HepG2 (cell line): ENCODE results near the gene DPH2. TPM values are rescaled to one million over a fixed set of nuclear protein-coding genes. Genes with fewer than 3 reads are reported as not detected.

Source experiments
- ATAC-seq: fragments of 200-7000 bp; cut with Tn5 transposase; 3 replicates; pipeline ENCODE4 v1.9.1; 2020; ENCODE audit warnings: mild to moderate bottlenecking, moderate library complexity
- BruUV-seq: library from RNA; stranded (reverse); fragments of 400-500 nt; replicated peaks from 2 replicates; lab custom pipeline; 2021; lab: Mats Ljungman, UMichigan
- CTCF ChIA-PET: fragments of 300-600 bp; formaldehyde crosslinking; extraction: SDS; loops from one replicate; lab custom pipeline; 2021; ENCODE audit warnings: low total read pairs, inconsistent platforms, low intra/inter-chr PET ratio; lab: Yijun Ruan, JAX
- POLR2A ChIA-PET: fragments of 350-600 bp; sonication (Branson Sonifier 250); formaldehyde crosslinking; loops from one replicate; lab custom pipeline; 2020; ENCODE audit warnings: antibody characterized with exemption, inconsistent platforms; lab: Yijun Ruan, JAX
- DNase-seq: peaks from one replicate; pipeline ENCODE4 v3.0.0-alpha.2; 2015; ENCODE audit warnings: low spot score
- FAIRE-seq: peaks from 3 replicates; lab custom pipeline; 2011; peaks lifted over from hg19 to GRCh38; lab: Jason Lieb, UNC
- H2AFZ ChIP-seq: one replicate; pipeline ENCODE4 v1.6.1; 2011; ENCODE audit warnings: low read length, inconsistent platforms
- H3K27ac ChIP-seq: fragments of 300-600 bp; 3 replicates; pipeline ENCODE4 v1.8.0; 2011; ENCODE audit warnings: mixed run types, mild to moderate bottlenecking, mixed read lengths, low read length, inconsistent platforms; ENCODE audit not compliant: insufficient read depth; ENCODE audit errors: extremely low read length
- H3K27me3 ChIP-seq, 2 experiments: fragments of 200-600 bp in 1 of 2; 2 replicates in 1 of 2; 3 replicates in 1 of 2; pipeline versions ENCODE4 v1.6.0 to v1.8.0; 2011; ENCODE audit warnings: low read length in 2 of 2, mild to moderate bottlenecking in 2 of 2, moderate library complexity in 2 of 2, inconsistent platforms in 1 of 2; ENCODE audit not compliant: insufficient read depth in 2 of 2, control insufficient read depth in 1 of 2
- H3K36me3 ChIP-seq, 2 experiments: fragments of 200-600 bp in 1 of 2; replicated peaks in 1 of 2; 2 replicates in 1 of 2; 3 replicates in 1 of 2; pipeline versions ENCODE4 v1.5.1 to v1.8.0; 2011; ENCODE audit warnings: low read length in 2 of 2, inconsistent platforms in 1 of 2; ENCODE audit not compliant: insufficient read depth in 2 of 2, control insufficient read depth in 1 of 2
- H3K4me1 ChIP-seq: 2 replicates; pipeline ENCODE4 v1.5.1; 2012; ENCODE audit warnings: low read length, inconsistent platforms; ENCODE audit not compliant: insufficient read depth
- H3K4me2 ChIP-seq: 2 replicates; pipeline ENCODE4 v1.6.0; 2011; ENCODE audit warnings: low read depth, low read length, inconsistent platforms
- H3K4me3 ChIP-seq, 3 experiments: fragments of 200-600 bp in 1 of 3; sonication (generic), shearing (Covaris generic) in 1 of 3; replicated peaks in 1 of 3; 2 replicates each; pipeline ENCODE4 v1.5.1; 2011 to 2016; ENCODE audit warnings: low read length in 3 of 3, inconsistent platforms in 2 of 3, low read depth in 2 of 3, mild to moderate bottlenecking in 2 of 3, control low read depth in 1 of 3, mixed read lengths in 1 of 3; ENCODE audit not compliant: insufficient read depth in 1 of 3
- H3K79me2 ChIP-seq: one replicate; pipeline ENCODE4 v1.6.1; 2011; ENCODE audit warnings: low read length, inconsistent platforms; ENCODE audit not compliant: insufficient read depth
- H3K9ac ChIP-seq: 2 replicates; pipeline ENCODE4 v1.6.0; 2011; ENCODE audit warnings: mild to moderate bottlenecking, low read depth, low read length, inconsistent platforms; ENCODE audit not compliant: insufficient read depth
- H3K9me3 ChIP-seq: 2 replicates; pipeline ENCODE4 v1.5.1; 2012; ENCODE audit warnings: mild to moderate bottlenecking, low read length
- H4K20me1 ChIP-seq: 2 replicates; pipeline ENCODE4 v1.6.0; 2011; ENCODE audit warnings: inconsistent platforms, mild to moderate bottlenecking, low read length, moderate library complexity; ENCODE audit not compliant: insufficient read depth
- HMG20B ChIP-seq: conservative IDR thresholded peaks from 2 replicates; pipeline ENCODE4 v1.6.1; 2016; ENCODE audit warnings: missing genetic modification reagents, missing compliant biosample characterization
- HNRNPK ChIP-seq: fragments of 200-400 bp; formaldehyde crosslinking; IDR thresholded peaks from 2 replicates; pipeline ENCODE4 v1.6.1; 2018; ENCODE audit warnings: low read length, low read depth, moderate library complexity, mild to moderate bottlenecking; ENCODE audit not compliant: poor library complexity, severe bottlenecking
- NPAS2 ChIP-seq: sonication (generic); formaldehyde crosslinking; IDR thresholded peaks from 2 replicates; pipeline ENCODE4 v1.8.0; 2022; ENCODE audit warnings: mild to moderate bottlenecking, missing genetic modification reagents, borderline replicate concordance
- PHF21A ChIP-seq: sonication (generic); formaldehyde crosslinking; IDR thresholded peaks from 2 replicates; pipeline ENCODE4 v1.5.0; 2020; ENCODE audit warnings: mild to moderate bottlenecking, missing genetic modification reagents
- PRPF4 ChIP-seq: fragments of 200-400 bp; formaldehyde crosslinking; IDR thresholded peaks from 2 replicates; pipeline ENCODE4 v1.6.1; 2016; ENCODE audit warnings: low read length, low read depth; ENCODE audit not compliant: poor library complexity, severe bottlenecking
- THYN1 ChIP-seq: sonication (generic); formaldehyde crosslinking; IDR thresholded peaks from 2 replicates; pipeline ENCODE4 v1.8.1; 2023; ENCODE audit warnings: low read depth, mild to moderate bottlenecking, moderate library complexity, missing genetic modification reagents, borderline replicate concordance
- ZBTB10 ChIP-seq: sonication (generic); formaldehyde crosslinking; IDR thresholded peaks from 2 replicates; pipeline ENCODE4 v1.4.0; 2020; ENCODE audit warnings: missing genetic modification reagents, borderline replicate concordance
- ZBTB26 ChIP-seq: IDR thresholded peaks from 2 replicates; pipeline ENCODE4 v1.6.1; 2016; ENCODE audit warnings: missing compliant biosample characterization, missing genetic modification reagents, borderline replicate concordance
- ZBTB46 ChIP-seq: sonication (generic); formaldehyde crosslinking; IDR thresholded peaks from 2 replicates; pipeline ENCODE4 v1.4.0; 2020; ENCODE audit warnings: mild to moderate bottlenecking, missing genetic modification reagents, borderline replicate concordance
- ZNF280D ChIP-seq: sonication (generic); formaldehyde crosslinking; IDR thresholded peaks from 2 replicates; pipeline ENCODE4 v1.5.1; 2020; ENCODE audit warnings: mild to moderate bottlenecking, missing genetic modification reagents
- ZNF800 ChIP-seq: sonication (generic); formaldehyde crosslinking; IDR thresholded peaks from 2 replicates; pipeline ENCODE4 v1.4.0; 2020; ENCODE audit warnings: missing genetic modification reagents
- WGBS: methylation state at CpG from one replicate; pipeline ENCODE4 v1.1.6; 2017; ENCODE audit warnings: low lambda C conversion rate; 5-methylcytosine and 5-hydroxymethylcytosine counted together
- in situ Hi-C: cut with HindIII; loops from 2 replicates; pipeline ENCODE4 v1.10.0; 2017; ENCODE audit warnings: low pct_unique_long_range_greater_than_20kb; ENCODE audit not compliant: extremely low pct_ligation_motif_present
- intact Hi-C: fragments of 100-400 bp; cut with micrococcal nuclease; formaldehyde crosslinking; loops from one replicate; pipeline ENCODE4 v1.10.0; 2022; ENCODE audit not compliant: unreplicated experiment
- polyA plus RNA-seq, 8 experiments: library from polyadenylated mRNA; depleted of rRNA in 3 of 8; stranded (reverse) in 7 of 8; unstranded in 1 of 8; fragments of >200 nt; fragmentation: Illumina TruSeq in 4 of 8; extraction: Trizol in 4 of 8; gene quantifications; 2 replicates each; pipeline versions ENCODE4 v1.2.1 to v1.2.3, GENCODE V29; 2011 to 2016; ENCODE audit warnings: low read depth in 4 of 8, missing spikeins in 1 of 8, mixed read lengths in 1 of 8; ENCODE audit not compliant: insufficient read depth in 1 of 8
- total RNA-seq, 5 experiments: library from RNA; depleted of rRNA; stranded (reverse); fragments of >200 nt; fragmentation: Illumina TruSeq; extraction: Trizol; gene quantifications; 2 replicates each; pipeline ENCODE4 v1.2.3, GENCODE V29; 2016; ENCODE audit warnings: low read depth in 1 of 5

The DPH2 gene
- total and polyA plus RNA-seq, 2 of the 13 experiments (the other 11 are each of a cell fraction or from before 2014, with no cell fraction given): 32.2 to 38.3 TPM

GRCh38 chr1:43960798-43961197 is 9.0 kb upstream of the DPH2 start (continued):
- TF ChIP-seq ZBTB46: no peak
- no peak for TF ChIP-seq ZBTB10 (CRISPR knock-in tag)
- TF ChIP-seq, all 625 proteins: peak for 0

GRCh38 chr1:43961692-43962091 is 8.1 kb upstream of the DPH2 start:
- H4K20me1 ChIP-seq: no peaks in the 10 kb centered on the region
- H2AFZ ChIP-seq: no peak overlapping the region
- DNase-seq (no peak), FAIRE-seq (no peak), ATAC-seq (no peak)
- H3K4me2 ChIP-seq: no peak overlapping the region
- no peaks in the 10 kb centered on the region for H3K9me3 ChIP-seq
- 94% methylated on average over 3 of the region's 3 CpGs for WGBS
- in situ Hi-C loops: no loop called here
- H3K4me1 ChIP-seq: no peaks in the 10 kb centered on the region
- no peaks in the 10 kb centered on the region for H3K79me2 ChIP-seq
- ChIA-PET CTCF (no interaction called here), POLR2A (no interaction called here)
- H3K9ac ChIP-seq: no peak overlapping the region
- no peak overlapping the region for H3K27ac ChIP-seq
- no peak overlapping the region for H3K4me3 ChIP-seq
- intact Hi-C loops: no loop called here
- H3K36me3 ChIP-seq: peaks cover 7 to 21% of the 10 kb centered on the region in 2 experiments; a peak in 4 of 5 replicates
- H3K27me3 ChIP-seq: no peaks in the 10 kb centered on the region
- no TSS peak for BruUV-seq
- TF ChIP-seq ZNF280D (CRISPR knock-in tag) (no peak), ZBTB26 (no peak), THYN1 (CRISPR knock-in tag) (no peak), NPAS2 (CRISPR knock-in tag) (no peak), ZNF800 (CRISPR knock-in tag) (no peak), PRPF4 (no peak), HNRNPK (no peak), HMG20B (CRISPR knock-in tag) (no peak), PHF21A (CRISPR knock-in tag) (no peak)
